HG03460 (cell line): ENCODE results near the gene ABHD17A.
"Not testable (repeated sequence)": the region's sequence is repeated elsewhere in the genome, so short reads cannot be mapped to it uniquely, and the experiment has no call there.

Experiments used
- ATAC-seq: cut with Tn5 transposase; IDR thresholded peaks from one replicate; pipeline ENCODE4 v1.9.1; 2021; ENCODE audit not compliant: unreplicated experiment

The ABHD17A gene

DNA sequence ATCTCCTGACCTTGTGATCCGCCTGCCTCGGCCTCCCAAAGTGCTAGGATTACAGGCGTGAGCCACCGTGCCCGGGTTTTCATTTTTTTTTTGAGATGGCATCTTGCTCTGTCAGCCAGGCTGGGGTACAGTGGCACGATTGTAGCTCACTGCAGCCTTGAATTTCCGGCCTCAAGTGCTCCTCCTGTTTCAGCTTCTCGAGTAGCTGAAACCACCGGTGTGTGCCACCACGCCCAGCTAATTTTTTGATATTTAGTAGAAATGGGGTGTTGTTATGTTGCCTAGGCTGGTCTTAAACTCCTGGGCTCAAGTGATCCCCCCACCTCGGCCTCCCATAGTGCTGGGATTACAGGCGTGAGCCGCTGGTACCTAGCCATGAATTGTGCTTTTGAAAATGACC lies 25.8 kb upstream of the ABHD17A start:
- ATAC-seq: no peak

GRCh38 chr19:1910177-1910576 lies 24.9 kb upstream of the ABHD17A start:
- ATAC-seq: no peak

DNA sequence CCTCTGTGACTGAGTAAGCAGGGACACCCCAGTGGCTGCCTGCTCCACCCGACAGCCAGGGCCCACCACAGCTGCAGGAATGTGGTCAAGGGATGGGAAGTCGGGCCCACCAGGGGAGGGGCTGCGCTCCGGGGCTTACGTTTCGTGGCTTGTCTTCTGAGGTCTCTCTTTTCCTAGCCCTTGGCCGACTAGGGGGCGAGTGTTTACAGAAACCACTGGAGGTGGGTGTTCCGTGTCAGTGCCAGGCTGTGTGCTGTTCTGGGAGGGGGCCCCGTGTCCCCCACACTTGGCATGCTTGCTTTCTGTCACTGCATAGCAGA lies 24.4 kb upstream of the ABHD17A start:
- ATAC-seq: no peak

DNA sequence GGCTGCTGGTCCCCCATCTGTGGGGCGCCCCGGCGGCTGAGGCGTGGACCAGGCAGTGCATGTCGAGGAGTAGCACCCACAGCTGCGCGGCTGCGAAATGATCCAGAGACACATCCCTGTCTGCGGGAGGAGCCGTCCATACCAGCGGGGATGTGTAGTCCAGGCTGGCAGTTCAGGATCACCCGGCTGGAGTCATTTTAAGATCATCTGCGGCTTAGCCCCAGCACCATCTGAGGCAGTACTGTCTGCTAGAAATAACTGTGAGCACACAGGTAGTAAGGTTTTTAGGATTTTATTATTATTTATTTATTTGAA lies 23.0 kb upstream of the ABHD17A start:
- ATAC-seq: no peak

DNA sequence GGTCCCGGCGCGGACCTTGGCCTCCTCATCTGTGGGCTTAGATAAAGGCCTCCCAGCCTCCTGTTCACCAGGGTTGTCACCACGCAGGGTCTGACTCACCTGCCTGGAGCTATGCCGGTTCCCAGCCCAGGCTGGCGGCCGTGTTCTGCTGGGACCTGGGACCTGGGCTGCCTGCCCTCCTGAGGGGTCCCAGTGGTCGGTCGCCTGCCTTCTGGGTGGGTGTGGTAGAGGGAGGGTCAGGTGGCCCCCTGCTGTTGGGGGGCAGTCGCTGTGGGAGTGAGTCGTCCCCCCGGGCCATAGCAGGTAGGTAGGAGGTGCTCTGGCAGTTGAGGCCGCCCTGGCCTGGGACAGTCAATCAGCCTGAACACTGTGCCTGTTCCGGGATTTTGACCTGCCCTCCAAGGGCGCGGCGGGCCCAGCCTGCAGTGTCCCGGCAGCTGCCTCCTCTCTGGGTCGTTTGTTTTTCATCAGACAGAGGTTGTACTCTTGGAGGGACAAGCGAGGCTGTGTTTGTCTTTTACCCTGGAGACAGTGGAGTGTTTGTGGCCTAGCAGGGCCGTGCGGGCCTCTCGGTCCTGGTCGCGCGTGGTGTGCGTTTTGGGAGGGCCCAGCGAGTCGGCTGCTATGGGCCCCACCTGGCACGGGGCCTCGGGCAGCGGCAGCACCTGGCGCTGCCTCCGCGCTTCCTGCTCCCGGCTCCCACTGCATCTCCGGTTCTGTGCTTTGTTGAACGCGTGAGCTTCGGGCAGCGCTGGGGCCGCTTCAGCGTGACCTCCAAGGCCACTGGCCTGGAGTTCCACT lies 22.5 kb upstream of the ABHD17A start:
- ATAC-seq: no peak

DNA sequence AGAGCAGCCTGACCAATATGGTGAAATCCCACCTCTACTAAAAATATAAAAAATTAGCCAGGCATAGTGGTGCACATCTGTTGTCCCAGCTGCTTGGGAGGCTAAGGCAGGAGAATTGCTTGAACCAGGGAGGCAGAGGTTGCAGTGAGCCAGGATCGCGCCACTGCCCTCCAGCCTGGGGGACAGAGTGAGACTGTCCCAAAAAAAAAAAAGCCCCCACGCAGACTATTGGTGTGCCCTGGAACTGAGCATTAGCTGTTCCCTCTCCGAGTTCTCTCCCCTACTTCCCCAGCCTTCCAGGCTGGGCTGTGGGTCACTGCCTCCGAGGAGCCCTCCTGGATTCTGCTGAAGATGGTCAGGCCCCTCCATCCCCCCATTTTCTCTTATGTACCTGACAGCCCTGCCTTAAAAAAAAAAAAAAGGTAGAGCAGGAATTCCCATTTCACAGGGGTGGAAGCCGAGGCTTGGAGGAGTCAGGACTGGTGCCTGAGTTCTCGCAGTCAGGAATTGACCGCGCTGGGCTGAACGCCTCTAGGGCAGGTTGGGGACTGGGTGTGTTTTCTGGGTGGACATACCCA lies 21.8 kb upstream of the ABHD17A start:
- no peak for ATAC-seq

DNA sequence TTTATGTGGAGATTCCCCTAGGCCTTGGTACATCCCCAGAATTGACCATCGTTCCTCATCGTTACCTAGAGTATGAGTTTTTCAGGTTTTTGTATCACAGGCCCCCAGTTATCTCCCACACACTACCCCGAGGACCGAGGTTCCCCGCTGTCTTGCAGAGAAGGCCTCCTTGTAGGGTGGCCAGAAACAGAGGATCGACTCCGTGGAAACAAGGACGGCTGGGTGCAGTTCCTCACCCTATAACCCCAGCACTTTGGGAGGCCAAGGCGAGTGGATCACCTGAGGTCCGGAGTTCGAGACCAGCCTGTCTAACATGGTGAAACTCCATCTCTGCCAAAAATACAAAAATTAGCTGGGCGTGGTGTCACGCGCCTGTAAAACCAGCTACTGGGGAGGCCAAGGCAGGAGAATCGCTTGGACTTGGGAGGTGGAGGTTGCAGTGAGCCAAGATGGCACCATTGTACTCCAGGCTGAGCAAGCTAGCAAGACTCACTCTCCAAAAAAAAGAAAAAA lies 20.6 kb upstream of the ABHD17A start:
- no peak for ATAC-seq

GRCh38 chr19:1905110-1905862 lies 20.0 kb upstream of the ABHD17A start, which contains the start of the genes ADAT3 and SCAMP4:
ADAT3 (plus strand) TSS chr19:1905399; CDS start chr19:1912048, 6,649 bp downstream.
SCAMP4 (plus strand) TSS chr19:1905399; CDS start chr19:1915020, 9,621 bp downstream.
- ATAC-seq: peak; percentile 79

- peak; percentile 13 for ATAC-seq
Measured at GRCh38 chr19:1904860-1905109, 19.5 kb upstream of the ABHD17A start.

- no peak for ATAC-seq
Measured at GRCh38 chr19:1902923-1903322, 17.6 kb upstream of the ABHD17A start.

GRCh38 chr19:1901940-1902404 lies 16.7 kb upstream of the ABHD17A start:
- ATAC-seq: no peak

- no peak for ATAC-seq
Measured at GRCh38 chr19:1896508-1896907, 11.2 kb upstream of the ABHD17A start.

GRCh38 chr19:1893791-1894190 lies 8.5 kb upstream of the ABHD17A start:
- ATAC-seq: no peak

GRCh38 chr19:1889907-1890306 lies 4.6 kb upstream of the ABHD17A start:
- ATAC-seq: no peak

GRCh38 chr19:1888385-1888784 lies 3.1 kb upstream of the ABHD17A start:
- ATAC-seq: no peak

- not testable (repeated sequence) for ATAC-seq
Measured at GRCh38 chr19:1886360-1886759, 1.1 kb upstream of the ABHD17A start.

DNA sequence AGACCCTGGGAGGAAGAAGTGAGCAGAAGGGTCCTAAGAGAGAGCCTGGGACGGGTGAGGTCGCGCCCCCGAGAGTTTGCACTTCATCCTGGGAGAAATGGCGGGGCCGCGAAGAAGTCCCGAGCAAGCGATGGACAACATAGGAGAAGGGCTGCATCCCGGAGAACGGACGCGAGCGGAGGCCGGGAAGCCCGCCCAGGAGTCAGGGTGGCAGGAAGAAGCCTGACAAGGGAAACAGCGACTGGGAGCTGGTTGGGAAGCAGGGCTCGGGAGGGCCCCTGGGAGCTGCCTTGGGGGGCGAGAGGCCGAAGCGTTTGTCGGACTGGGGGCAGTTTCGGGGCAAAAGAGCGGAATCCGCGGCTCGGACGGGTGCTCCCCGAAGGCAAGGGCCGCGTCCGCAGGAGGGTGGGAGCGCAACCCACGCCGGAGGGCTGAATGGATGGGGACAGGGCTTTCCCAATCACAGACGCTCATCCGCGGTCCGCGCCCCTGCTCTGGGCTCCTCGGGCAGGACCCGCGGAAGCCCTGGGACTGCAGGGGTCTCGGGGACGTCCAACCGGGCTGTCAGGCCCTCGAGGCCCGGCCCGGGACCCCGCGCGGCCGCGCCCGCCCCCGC lies 469 bp downstream of the ABHD17A start:
- ATAC-seq: peak; percentile 9

GRCh38 chr19:1884291-1884718 lies 991 bp downstream of the ABHD17A start:
- no peak for ATAC-seq

GRCh38 chr19:1883784-1884183 lies 1.5 kb downstream of the ABHD17A start:
- no peak for ATAC-seq

GRCh38 chr19:1882786-1883692 lies 2.3 kb downstream of the ABHD17A start:
- no peak for ATAC-seq
